IMR-90 (cell line): ENCODE data around the gene RRP1. TPM values are rescaled to one million over a fixed set of nuclear protein-coding genes. Genes with fewer than 3 reads are reported as not detected.

Experiments used
- ATAC-seq: fragments of 200-7000 bp; cut with Tn5 transposase; 2 replicates; pipeline ENCODE4 v1.9.1; 2020; ENCODE audit warnings: low read depth, mild to moderate bottlenecking, moderate library complexity
- BruUV-seq: library from RNA; stranded (reverse); fragments of 400-500 nt; replicated peaks from 2 replicates; lab custom pipeline; 2021; lab: Mats Ljungman, UMichigan
- CTCF ChIA-PET: fragments of 300-600 bp; formaldehyde crosslinking; extraction: SDS; loops from one replicate; lab custom pipeline; 2021; ENCODE audit warnings: antibody characterized with exemption; lab: Yijun Ruan, JAX
- POLR2A ChIA-PET: fragments of 300-600 bp; sonication (Branson Sonifier 250); formaldehyde crosslinking; loops from one replicate; lab custom pipeline; 2022; ENCODE audit warnings: antibody characterized with exemption; ENCODE audit not compliant: unreplicated experiment; lab: Charles Lee
- DNase-seq: peaks from one replicate; pipeline ENCODE4 v3.0.0; 2013
- H2AFZ ChIP-seq: replicated peaks from 2 replicates; pipeline ENCODE3; 2013; ENCODE audit warnings: low read length, mild to moderate bottlenecking; ENCODE audit not compliant: poor library complexity
- H2AK5ac ChIP-seq: 2 replicates; pipeline ENCODE4 v1.6.1; 2013; ENCODE audit warnings: low read depth, low read length, inconsistent platforms
- H2AK9ac ChIP-seq: replicated peaks from 2 replicates; pipeline ENCODE3; 2013; ENCODE audit warnings: mild to moderate bottlenecking, low read depth, low read length, moderate library complexity; ENCODE audit not compliant: poor library complexity
- H2BK120ac ChIP-seq: 2 replicates; pipeline ENCODE4 v1.6.1; 2013; ENCODE audit warnings: low read depth, low read length, inconsistent platforms
- H2BK15ac ChIP-seq: 3 replicates; pipeline ENCODE4 v1.6.1; 2013; ENCODE audit warnings: low read depth, low read length, inconsistent platforms
- H2BK20ac ChIP-seq: 2 replicates; pipeline ENCODE4 v1.6.1; 2013; ENCODE audit warnings: low read depth, mild to moderate bottlenecking, inconsistent platforms, low read length, moderate library complexity
- H2BK5ac ChIP-seq: 2 replicates; pipeline ENCODE4 v1.6.1; 2013; ENCODE audit warnings: mild to moderate bottlenecking, low read depth, low read length, inconsistent platforms; ENCODE audit not compliant: poor library complexity, severe bottlenecking
- H3K14ac ChIP-seq: replicated peaks from 2 replicates; pipeline ENCODE4 v1.6.1; 2013; ENCODE audit warnings: low read depth, low read length, inconsistent platforms
- H3K18ac ChIP-seq: 2 replicates; pipeline ENCODE4 v1.6.1; 2013; ENCODE audit warnings: low read depth, low read length, control low read depth
- H3K23ac ChIP-seq: 2 replicates; pipeline ENCODE4 v1.6.1; 2013; ENCODE audit warnings: low read depth, low read length, inconsistent platforms
- H3K27ac ChIP-seq: 2 replicates; pipeline ENCODE4 v1.5.1; 2013; ENCODE audit warnings: mild to moderate bottlenecking, control low read depth, low read length; ENCODE audit not compliant: insufficient read depth
- H3K27me3 ChIP-seq: 2 replicates; pipeline ENCODE4 v1.6.1; 2013; ENCODE audit warnings: low read length; ENCODE audit not compliant: control insufficient read depth, insufficient read depth
- H3K36me3 ChIP-seq: 2 replicates; pipeline ENCODE4 v1.6.1; 2013; ENCODE audit warnings: low read length, mixed read lengths; ENCODE audit not compliant: control insufficient read depth, insufficient read depth
- H3K4ac ChIP-seq: 2 replicates; pipeline ENCODE4 v1.6.1; 2013; ENCODE audit warnings: low read depth, low read length, inconsistent platforms
- H3K4me1 ChIP-seq: 2 replicates; pipeline ENCODE4 v1.6.1; 2013; ENCODE audit warnings: low read length, mixed read lengths; ENCODE audit not compliant: control insufficient read depth, insufficient read depth
- H3K4me2 ChIP-seq: 2 replicates; pipeline ENCODE4 v1.6.1; 2013; ENCODE audit warnings: low read depth, mild to moderate bottlenecking, control low read depth, low read length, moderate library complexity
- H3K4me3 ChIP-seq: 2 replicates; pipeline ENCODE4 v1.5.1; 2013; ENCODE audit warnings: low read depth, mild to moderate bottlenecking, control low read depth, low read length, moderate library complexity; ENCODE audit not compliant: insufficient read depth
- H3K56ac ChIP-seq: 2 replicates; pipeline ENCODE4 v1.6.1; 2013; ENCODE audit warnings: low read length, inconsistent platforms; ENCODE audit not compliant: insufficient read depth; ENCODE audit errors: extremely low read depth
- H3K79me1 ChIP-seq, 2 experiments: 2 replicates each; pipeline ENCODE4 v1.6.1; 2013; ENCODE audit warnings: low read length in 2 of 2, inconsistent platforms in 1 of 2, low read depth in 1 of 2
- H3K9ac ChIP-seq: 2 replicates; pipeline ENCODE4 v1.6.1; 2013; ENCODE audit warnings: low read depth, low read length, control low read depth
- H3K9me1 ChIP-seq: 2 replicates; pipeline ENCODE4 v1.6.1; 2013; ENCODE audit warnings: low read length, inconsistent platforms; ENCODE audit not compliant: insufficient read depth
- H3K9me3 ChIP-seq: 2 replicates; pipeline ENCODE4 v1.6.1; 2013; ENCODE audit warnings: low read length; ENCODE audit not compliant: control insufficient read depth, insufficient read depth
- H4K20me1 ChIP-seq: 2 replicates; pipeline ENCODE4 v1.6.1; 2013; ENCODE audit warnings: low read length, inconsistent platforms; ENCODE audit not compliant: insufficient read depth
- H4K5ac ChIP-seq: 2 replicates; pipeline ENCODE4 v1.6.1; 2013; ENCODE audit warnings: mild to moderate bottlenecking, low read depth, low read length, control low read depth
- H4K8ac ChIP-seq, 2 experiments: 2 replicates each; pipeline ENCODE4 v1.6.1; 2013; ENCODE audit warnings: low read depth in 2 of 2, low read length in 2 of 2, control low read depth in 1 of 2, inconsistent platforms in 1 of 2
- H4K91ac ChIP-seq: 2 replicates; pipeline ENCODE4 v1.6.1; 2013; ENCODE audit warnings: low read depth, low read length, inconsistent platforms; ENCODE audit not compliant: insufficient read depth
- BHLHE40 ChIP-seq: fragments of 150-350 bp; IDR thresholded peaks from 2 replicates; pipeline ENCODE4 v1.6.1; 2016; ENCODE audit warnings: mild to moderate bottlenecking, low read depth, low read length
- CEBPB ChIP-seq: IDR thresholded peaks from 2 replicates; pipeline ENCODE4 v1.6.1; 2012; ENCODE audit warnings: low read depth, low read length, improper control_type of control experiment
- CHD1 ChIP-seq: IDR thresholded peaks from 2 replicates; pipeline ENCODE4 v1.6.1; 2012; ENCODE audit warnings: low read depth, low read length, improper control_type of control experiment
- FOS ChIP-seq: fragments of 150-350 bp; IDR thresholded peaks from 2 replicates; pipeline ENCODE4 v1.6.1; 2016; ENCODE audit warnings: low read depth, low read length
- MAFK ChIP-seq: IDR thresholded peaks from 2 replicates; pipeline ENCODE4 v1.6.1; 2012; ENCODE audit warnings: low read depth, low read length, improper control_type of control experiment
- MAZ ChIP-seq: IDR thresholded peaks from 2 replicates; pipeline ENCODE4 v1.6.1; 2012; ENCODE audit warnings: low read depth, mild to moderate bottlenecking, low read length, improper control_type of control experiment, moderate library complexity, borderline replicate concordance
- MXI1 ChIP-seq: IDR thresholded peaks from 2 replicates; pipeline ENCODE4 v1.6.1; 2012; ENCODE audit warnings: low read depth, mild to moderate bottlenecking, low read length, moderate library complexity, borderline replicate concordance
- NFE2L2 ChIP-seq: fragments of 150-350 bp; IDR thresholded peaks from 2 replicates; pipeline ENCODE4 v1.6.1; 2016; ENCODE audit warnings: low read depth, mild to moderate bottlenecking, low read length
- POLR2A ChIP-seq: IDR thresholded peaks from 2 replicates; pipeline ENCODE4 v1.6.1; 2012; ENCODE audit warnings: mild to moderate bottlenecking, low read depth, low read length
- RAD21 ChIP-seq: IDR thresholded peaks from 2 replicates; pipeline ENCODE4 v1.6.1; 2012; ENCODE audit warnings: low read length, improper control_type of control experiment
- RCOR1 ChIP-seq: IDR thresholded peaks from 2 replicates; pipeline ENCODE4 v1.6.1; 2012; ENCODE audit warnings: mild to moderate bottlenecking, low read length, improper control_type of control experiment; ENCODE audit not compliant: insufficient replicate concordance
- RFX5 ChIP-seq: IDR thresholded peaks from 2 replicates; pipeline ENCODE4 v1.8.0; 2012; ENCODE audit warnings: low read depth, mild to moderate bottlenecking, low read length, moderate library complexity
- SMC3 ChIP-seq: fragments of 150-350 bp; IDR thresholded peaks from 2 replicates; pipeline ENCODE4 v1.6.1; 2016; ENCODE audit warnings: low read depth, mild to moderate bottlenecking, antibody characterized with exemption, low read length, moderate library complexity
- WGBS, 2 experiments: methylation state at CpG; one replicate each; pipeline versions ENCODE4 v1.1.5 to v1.1.7; 2013; ENCODE audit warnings: missing lambda C conversion rate in 2 of 2; ENCODE audit not compliant: insufficient read length in 1 of 2; ENCODE audit errors: extremely low coverage in 2 of 2; 5-methylcytosine and 5-hydroxymethylcytosine counted together
- dilution Hi-C: fragments of 300-500 bp; cut with HindIII; formaldehyde crosslinking; loops from one replicate; pipeline ENCODE4 v1.14.3; 2018; ENCODE audit warnings: low sequenced_read_pairs; ENCODE audit not compliant: unreplicated experiment
- in situ Hi-C: fragments of 300-500 bp; cut with MboI; formaldehyde crosslinking; loops from 3 replicates; pipeline ENCODE4 v1.14.3; 2019; ENCODE audit warnings: low sequenced_read_pairs, inconsistent platforms, mixed read lengths
- intact Hi-C: fragments of 100-400 bp; cut with micrococcal nuclease; formaldehyde crosslinking; loops from 2 replicates; pipeline ENCODE4 v1.10.0; 2022
- polyA plus RNA-seq, 3 experiments: library from polyadenylated mRNA; depleted of rRNA; stranded (reverse); fragments of >200 nt; gene quantifications; 2 replicates each; pipeline ENCODE4 v1.2.3, GENCODE V29; 2012; ENCODE audit warnings: low replicate concordance in 1 of 3
- total RNA-seq: library from RNA; depleted of rRNA; stranded (reverse); fragments of >200 nt; gene quantifications from 2 replicates; pipeline ENCODE4 v1.2.3, GENCODE V29; 2012
- TF ChIP-seq, protein P1 (sequence below): fragments of 150-350 bp; IDR thresholded peaks from 2 replicates; pipeline ENCODE4 v1.6.1; 2017; ENCODE audit warnings: mild to moderate bottlenecking, antibody characterized with exemption, low read length, low read depth
- TF ChIP-seq, protein P2 (sequence below): fragments of 150-350 bp; IDR thresholded peaks from 2 replicates; pipeline ENCODE4 v1.6.1; 2016; ENCODE audit warnings: low read depth, mild to moderate bottlenecking, low read length, moderate library complexity, borderline replicate concordance

RRP1 gene
- total and polyA plus RNA-seq, 2 of the 4 experiments (the other 2 are of a cell fraction) = 20.2 to 23.3 TPM

DNA sequence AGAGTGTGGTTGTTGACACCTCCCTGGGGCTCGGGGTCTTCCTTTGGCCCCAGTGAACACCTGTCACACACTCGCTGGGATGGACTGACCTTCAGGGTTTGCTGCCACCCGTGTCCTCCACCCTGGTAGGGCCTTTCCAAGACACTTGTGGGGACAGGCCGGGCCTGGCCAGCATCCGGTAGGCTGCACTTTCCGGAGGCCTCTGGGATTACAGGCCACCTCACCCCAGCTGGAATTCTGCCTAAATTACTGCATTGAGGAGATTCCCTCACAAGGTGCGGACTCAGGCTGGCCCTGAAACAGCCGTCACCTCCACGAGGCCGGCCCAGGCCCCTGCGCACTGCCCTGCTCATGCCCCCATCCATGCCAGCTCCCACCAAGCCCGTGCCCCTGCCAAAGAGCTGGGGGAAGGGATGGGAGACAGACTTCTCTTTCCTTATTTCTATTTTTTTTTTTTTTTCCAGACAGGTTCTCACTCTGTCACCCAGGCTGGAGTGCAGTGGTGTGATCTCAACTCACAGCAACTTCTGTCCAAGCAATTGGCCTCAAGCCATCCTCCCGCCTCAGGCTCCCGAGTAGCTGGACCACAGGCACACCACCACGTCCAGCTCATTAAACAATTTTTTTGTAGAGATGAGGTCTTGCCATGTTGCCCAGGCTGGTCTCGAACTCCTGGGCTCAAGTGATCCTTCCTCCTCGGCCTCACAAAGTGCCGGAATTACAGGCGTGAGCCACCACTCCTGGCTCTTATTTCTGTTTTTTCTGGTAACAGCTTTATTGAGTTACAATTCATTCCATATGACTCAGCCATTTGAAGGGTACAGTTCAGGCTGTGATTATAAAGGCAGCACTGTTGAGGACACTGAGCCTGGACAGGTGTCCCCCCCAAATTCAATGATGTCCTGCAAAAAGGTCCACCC lies 24.5 kb upstream of the RRP1 start:
- Histone ChIP-seq H2AK9ac (peak overlapping the region; percentile 45), H3K23ac (no peak overlapping the region), H3K9me1 (peaks cover 9% of the 10 kb centered on the region), H3K4me2 (no peak overlapping the region), H3K27ac (no peak overlapping the region), H3K79me1 (peaks cover 0 to 6% of the 10 kb centered on the region in 2 experiments; a peak in 1 of 4 replicates), H3K4me1 (peaks cover 14% of the 10 kb centered on the region), H3K56ac (no peak overlapping the region), H2BK120ac (no peak overlapping the region), H3K27me3 (no peaks in the 10 kb centered on the region), H4K20me1 (no peaks in the 10 kb centered on the region), H4K91ac (no peak overlapping the region), H2AK5ac (no peak overlapping the region; the same call in 1 of the 2 replicates), H2AFZ (no peak overlapping the region), H3K18ac (no peak overlapping the region), H2BK15ac (no peak overlapping the region), H3K36me3 (peaks cover 27% of the 10 kb centered on the region), H3K9me3 (peaks cover 3% of the 10 kb centered on the region; the same call in 1 of the 2 replicates), H2BK5ac (no peak overlapping the region), H3K4me3 (no peak overlapping the region), H4K5ac (no peak overlapping the region), H3K14ac (no peak overlapping the region), H2BK20ac (no peak overlapping the region), H3K9ac (no peak overlapping the region), H4K8ac (no peak overlapping the region), H3K4ac (no peak overlapping the region)
- WGBS, 2 experiments = 87% methylated on average over 5 of the region's 19 CpGs; no CpG with 5 or more reads in 1 of the 2 experiments
- no peak for DNase-seq
- dilution Hi-C loops = no loop called here
- intact Hi-C loops = no loop called here
- ChIA-PET POLR2A (interaction anchor here (0.7 kb wide), 1 partner anchor 21 kb away, joined by 3 read pairs; no protein-coding TSS in a partner anchor), CTCF (no interaction called here)
- in situ Hi-C loops = no loop called here
- no TSS peak for BruUV-seq
- ATAC-seq = no peak
- TF ChIP-seq CHD1 (no peak), CEBPB (no peak), RAD21 (no peak), RCOR1 (no peak), MXI1 (no peak), SMC3 (no peak), RFX5 (no peak), MAFK (no peak), BHLHE40 (no peak), FOS (no peak), NFE2L2 (no peak), MAZ (no peak), POLR2A (no peak)
- TF ChIP-seq, protein P1, sequence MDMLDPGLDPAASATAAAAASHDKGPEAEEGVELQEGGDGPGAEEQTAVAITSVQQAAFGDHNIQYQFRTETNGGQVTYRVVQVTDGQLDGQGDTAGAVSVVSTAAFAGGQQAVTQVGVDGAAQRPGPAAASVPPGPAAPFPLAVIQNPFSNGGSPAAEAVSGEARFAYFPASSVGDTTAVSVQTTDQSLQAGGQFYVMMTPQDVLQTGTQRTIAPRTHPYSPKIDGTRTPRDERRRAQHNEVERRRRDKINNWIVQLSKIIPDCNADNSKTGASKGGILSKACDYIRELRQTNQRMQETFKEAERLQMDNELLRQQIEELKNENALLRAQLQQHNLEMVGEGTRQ = no peak
- TF ChIP-seq, protein P2, sequence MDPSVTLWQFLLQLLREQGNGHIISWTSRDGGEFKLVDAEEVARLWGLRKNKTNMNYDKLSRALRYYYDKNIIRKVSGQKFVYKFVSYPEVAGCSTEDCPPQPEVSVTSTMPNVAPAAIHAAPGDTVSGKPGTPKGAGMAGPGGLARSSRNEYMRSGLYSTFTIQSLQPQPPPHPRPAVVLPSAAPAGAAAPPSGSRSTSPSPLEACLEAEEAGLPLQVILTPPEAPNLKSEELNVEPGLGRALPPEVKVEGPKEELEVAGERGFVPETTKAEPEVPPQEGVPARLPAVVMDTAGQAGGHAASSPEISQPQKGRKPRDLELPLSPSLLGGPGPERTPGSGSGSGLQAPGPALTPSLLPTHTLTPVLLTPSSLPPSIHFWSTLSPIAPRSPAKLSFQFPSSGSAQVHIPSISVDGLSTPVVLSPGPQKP = no peak
